ENCODE data around the gene HSPA12A.
A peak's percentile ranks its signal among the peaks of the same experiment; 100 is the strongest.

HSPA12A gene

DNA sequence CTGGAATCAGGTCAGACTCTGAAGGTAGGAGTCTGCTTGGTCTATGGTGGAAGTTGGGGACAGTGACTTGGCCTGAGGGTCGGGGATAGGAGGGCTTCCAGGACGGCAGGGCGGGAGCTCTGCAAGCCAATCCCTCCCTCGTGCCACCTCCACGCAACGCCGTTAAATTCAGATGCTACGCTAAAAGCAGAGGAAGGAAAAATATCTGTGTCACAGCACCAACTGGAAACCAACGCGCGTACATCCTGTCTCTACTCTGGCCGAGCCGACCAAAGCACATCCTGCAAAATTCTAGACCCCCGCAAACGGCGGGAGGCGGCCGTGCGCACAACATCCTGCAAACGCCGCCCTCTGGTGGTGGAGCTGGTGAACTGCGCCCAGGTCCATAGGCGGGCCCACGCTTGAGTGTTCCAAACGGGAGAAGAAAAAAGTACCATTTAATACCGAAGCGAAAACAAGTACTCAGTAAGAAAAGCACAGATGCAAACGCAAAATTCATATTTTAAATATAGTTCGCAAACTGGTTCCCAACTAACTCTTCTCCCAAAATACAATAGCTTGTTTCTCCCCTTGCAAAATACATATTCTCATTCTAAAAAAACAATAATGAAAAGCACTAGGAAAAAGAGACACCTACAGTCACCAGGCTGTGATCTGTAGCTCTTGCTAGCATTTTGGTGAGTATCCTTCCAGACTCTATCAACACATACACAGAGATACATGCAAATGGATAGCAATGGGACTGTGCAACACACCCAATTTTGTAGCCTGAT is 45.7 kb upstream of the HSPA12A start:
- Histone ChIP-seq H3K4me3 (ENCODE audit: low read depth, low read length) (no peak overlapping the region), H3K36me3 (ENCODE audit: control insufficient read depth in 2 of 2, insufficient read depth in 1 of 2, low read length in 2 of 2) (no peaks in the 10 kb centered on the region; a peak in 1 of 3 replicates), H3K9me3 (ENCODE audit: control insufficient read depth, insufficient read depth, low read depth, low read length) (no peaks in the 10 kb centered on the region), H3K27ac (ENCODE audit: extremely low read depth, low read depth, low read length) (no peak overlapping the region), H3K4me1 (ENCODE audit: control insufficient read depth, insufficient read depth, low read length) (no peaks in the 10 kb centered on the region)
- ChIA-PET CTCF (interaction anchor here (0.5 to 17.6 kb wide), 70 partner anchors 9 to 437 kb away, joined by 3 to 471 read pairs (median 4); partner anchors contain the start of gene SHTN1), POLR2A (interaction anchor here (1.3 kb wide), 1 partner anchor 46 kb away, joined by 3 read pairs; the partner anchor contains the start of gene HSPA12A)
- peak; percentile 80 for TF ChIP-seq ZNF654 (tag by site-specific recombination; IDR thresholded peaks at IDR 0.05; ENCODE audit: low read depth)
- TF ChIP-seq, protein P1, sequence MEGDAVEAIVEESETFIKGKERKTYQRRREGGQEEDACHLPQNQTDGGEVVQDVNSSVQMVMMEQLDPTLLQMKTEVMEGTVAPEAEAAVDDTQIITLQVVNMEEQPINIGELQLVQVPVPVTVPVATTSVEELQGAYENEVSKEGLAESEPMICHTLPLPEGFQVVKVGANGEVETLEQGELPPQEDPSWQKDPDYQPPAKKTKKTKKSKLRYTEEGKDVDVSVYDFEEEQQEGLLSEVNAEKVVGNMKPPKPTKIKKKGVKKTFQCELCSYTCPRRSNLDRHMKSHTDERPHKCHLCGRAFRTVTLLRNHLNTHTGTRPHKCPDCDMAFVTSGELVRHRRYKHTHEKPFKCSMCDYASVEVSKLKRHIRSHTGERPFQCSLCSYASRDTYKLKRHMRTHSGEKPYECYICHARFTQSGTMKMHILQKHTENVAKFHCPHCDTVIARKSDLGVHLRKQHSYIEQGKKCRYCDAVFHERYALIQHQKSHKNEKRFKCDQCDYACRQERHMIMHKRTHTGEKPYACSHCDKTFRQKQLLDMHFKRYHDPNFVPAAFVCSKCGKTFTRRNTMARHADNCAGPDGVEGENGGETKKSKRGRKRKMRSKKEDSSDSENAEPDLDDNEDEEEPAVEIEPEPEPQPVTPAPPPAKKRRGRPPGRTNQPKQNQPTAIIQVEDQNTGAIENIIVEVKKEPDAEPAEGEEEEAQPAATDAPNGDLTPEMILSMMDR (tag by site-specific recombination; IDR thresholded peaks at IDR 0.05) = peak; percentile 93
- no peak for TF ChIP-seq ZNF302 (tag by site-specific recombination; IDR thresholded peaks at IDR 0.05; ENCODE audit: low read depth)
- no peak for TF ChIP-seq ZNF561 (tag by site-specific recombination; IDR thresholded peaks at IDR 0.05; ENCODE audit: borderline replicate concordance)
- TF ChIP-seq, protein P2, sequence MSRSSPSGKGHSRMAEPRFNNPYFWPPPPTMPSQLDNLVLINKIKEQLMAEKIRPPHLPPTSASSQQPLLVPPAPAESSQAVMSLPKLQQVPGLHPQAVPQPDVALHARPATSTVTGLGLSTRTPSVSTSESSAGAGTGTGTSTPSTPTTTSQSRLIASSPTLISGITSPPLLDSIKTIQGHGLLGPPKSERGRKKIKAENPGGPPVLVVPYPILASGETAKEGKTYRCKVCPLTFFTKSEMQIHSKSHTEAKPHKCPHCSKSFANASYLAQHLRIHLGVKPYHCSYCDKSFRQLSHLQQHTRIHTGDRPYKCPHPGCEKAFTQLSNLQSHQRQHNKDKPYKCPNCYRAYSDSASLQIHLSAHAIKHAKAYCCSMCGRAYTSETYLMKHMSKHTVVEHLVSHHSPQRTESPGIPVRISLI (tag by site-specific recombination; IDR thresholded peaks at IDR 0.05) = peak; percentile 27; the same call in 1 of the 2 replicates
- peak; percentile 48; the same call in 1 of the 2 replicates for TF ChIP-seq GLIS2 (tag by site-specific recombination; IDR thresholded peaks at IDR 0.05)
- TF ChIP-seq ZNF558 (tag by site-specific recombination; IDR thresholded peaks at IDR 0.05) = no peak
- TF ChIP-seq ZNF140 (tag by site-specific recombination; IDR thresholded peaks at IDR 0.05) = no peak
- TF ChIP-seq, protein P3, sequence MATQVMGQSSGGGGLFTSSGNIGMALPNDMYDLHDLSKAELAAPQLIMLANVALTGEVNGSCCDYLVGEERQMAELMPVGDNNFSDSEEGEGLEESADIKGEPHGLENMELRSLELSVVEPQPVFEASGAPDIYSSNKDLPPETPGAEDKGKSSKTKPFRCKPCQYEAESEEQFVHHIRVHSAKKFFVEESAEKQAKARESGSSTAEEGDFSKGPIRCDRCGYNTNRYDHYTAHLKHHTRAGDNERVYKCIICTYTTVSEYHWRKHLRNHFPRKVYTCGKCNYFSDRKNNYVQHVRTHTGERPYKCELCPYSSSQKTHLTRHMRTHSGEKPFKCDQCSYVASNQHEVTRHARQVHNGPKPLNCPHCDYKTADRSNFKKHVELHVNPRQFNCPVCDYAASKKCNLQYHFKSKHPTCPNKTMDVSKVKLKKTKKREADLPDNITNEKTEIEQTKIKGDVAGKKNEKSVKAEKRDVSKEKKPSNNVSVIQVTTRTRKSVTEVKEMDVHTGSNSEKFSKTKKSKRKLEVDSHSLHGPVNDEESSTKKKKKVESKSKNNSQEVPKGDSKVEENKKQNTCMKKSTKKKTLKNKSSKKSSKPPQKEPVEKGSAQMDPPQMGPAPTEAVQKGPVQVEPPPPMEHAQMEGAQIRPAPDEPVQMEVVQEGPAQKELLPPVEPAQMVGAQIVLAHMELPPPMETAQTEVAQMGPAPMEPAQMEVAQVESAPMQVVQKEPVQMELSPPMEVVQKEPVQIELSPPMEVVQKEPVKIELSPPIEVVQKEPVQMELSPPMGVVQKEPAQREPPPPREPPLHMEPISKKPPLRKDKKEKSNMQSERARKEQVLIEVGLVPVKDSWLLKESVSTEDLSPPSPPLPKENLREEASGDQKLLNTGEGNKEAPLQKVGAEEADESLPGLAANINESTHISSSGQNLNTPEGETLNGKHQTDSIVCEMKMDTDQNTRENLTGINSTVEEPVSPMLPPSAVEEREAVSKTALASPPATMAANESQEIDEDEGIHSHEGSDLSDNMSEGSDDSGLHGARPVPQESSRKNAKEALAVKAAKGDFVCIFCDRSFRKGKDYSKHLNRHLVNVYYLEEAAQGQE (tag by site-specific recombination; IDR thresholded peaks at IDR 0.05) = no peak
- TF ChIP-seq ZSCAN23 (tag by site-specific recombination; IDR thresholded peaks at IDR 0.05) = no peak
- TF ChIP-seq, protein P4, sequence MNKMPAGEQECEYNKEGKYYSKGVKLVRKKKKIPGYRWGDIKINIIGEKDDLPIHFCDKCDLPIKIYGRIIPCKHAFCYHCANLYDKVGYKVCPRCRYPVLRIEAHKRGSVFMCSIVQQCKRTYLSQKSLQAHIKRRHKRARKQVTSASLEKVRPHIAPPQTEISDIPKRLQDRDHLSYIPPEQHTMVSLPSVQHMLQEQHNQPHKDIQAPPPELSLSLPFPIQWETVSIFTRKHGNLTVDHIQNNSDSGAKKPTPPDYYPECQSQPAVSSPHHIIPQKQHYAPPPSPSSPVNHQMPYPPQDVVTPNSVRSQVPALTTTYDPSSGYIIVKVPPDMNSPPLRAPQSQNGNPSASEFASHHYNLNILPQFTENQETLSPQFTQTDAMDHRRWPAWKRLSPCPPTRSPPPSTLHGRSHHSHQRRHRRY (tag by site-specific recombination; IDR thresholded peaks at IDR 0.05) = no peak
- TF ChIP-seq OVOL3 (tag by site-specific recombination; IDR thresholded peaks at IDR 0.05) = no peak
- TF ChIP-seq ZNF571 (tag by site-specific recombination; IDR thresholded peaks at IDR 0.05) = no peak
- TF ChIP-seq ZNF221 (tag by site-specific recombination; IDR thresholded peaks at IDR 0.05; ENCODE audit: borderline replicate concordance) = no peak
- no peak for TF ChIP-seq ZNF610 (tag by site-specific recombination; IDR thresholded peaks at IDR 0.05; ENCODE audit: borderline replicate concordance)
- TF ChIP-seq, protein P5, sequence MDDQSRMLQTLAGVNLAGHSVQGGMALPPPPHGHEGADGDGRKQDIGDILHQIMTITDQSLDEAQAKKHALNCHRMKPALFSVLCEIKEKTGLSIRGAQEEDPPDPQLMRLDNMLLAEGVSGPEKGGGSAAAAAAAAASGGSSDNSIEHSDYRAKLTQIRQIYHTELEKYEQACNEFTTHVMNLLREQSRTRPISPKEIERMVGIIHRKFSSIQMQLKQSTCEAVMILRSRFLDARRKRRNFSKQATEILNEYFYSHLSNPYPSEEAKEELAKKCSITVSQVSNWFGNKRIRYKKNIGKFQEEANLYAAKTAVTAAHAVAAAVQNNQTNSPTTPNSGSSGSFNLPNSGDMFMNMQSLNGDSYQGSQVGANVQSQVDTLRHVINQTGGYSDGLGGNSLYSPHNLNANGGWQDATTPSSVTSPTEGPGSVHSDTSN (CRISPR knock-in tag; IDR thresholded peaks at IDR 0.05) = no peak
- TF ChIP-seq ZNF311 (tag by site-specific recombination; IDR thresholded peaks at IDR 0.05; ENCODE audit: borderline replicate concordance) = no peak
- 0 out of 2 replicates have a peak, but pooled peaks have one; percentile 32 for TF ChIP-seq ZBTB17 (tag by site-specific recombination; IDR thresholded peaks at IDR 0.05)
- no peak for TF ChIP-seq ZNF157 (tag by site-specific recombination; IDR thresholded peaks at IDR 0.05)
- no peak for TF ChIP-seq ZNF132 (tag by site-specific recombination; IDR thresholded peaks at IDR 0.05; ENCODE audit: borderline replicate concordance)
- TF ChIP-seq ZSCAN30 (tag by site-specific recombination; IDR thresholded peaks at IDR 0.05) = peak; percentile 48; the same call in 1 of the 2 replicates
- TF ChIP-seq ZFHX2 (tag by site-specific recombination; conservative IDR thresholded peaks at IDR 0.05) = peak; percentile 37; the same call in 1 of the 2 replicates
- TF ChIP-seq ZNF768 (tag by site-specific recombination; IDR thresholded peaks at IDR 0.05) = no peak
- TF ChIP-seq ZNF548 (tag by site-specific recombination; IDR thresholded peaks at IDR 0.05) = no peak
- no peak for TF ChIP-seq ZNF791 (tag by site-specific recombination; IDR thresholded peaks at IDR 0.05)

Data from HEK293 (cell line).